ENCODE data around the gene CD44.

The CD44 gene

DNA sequence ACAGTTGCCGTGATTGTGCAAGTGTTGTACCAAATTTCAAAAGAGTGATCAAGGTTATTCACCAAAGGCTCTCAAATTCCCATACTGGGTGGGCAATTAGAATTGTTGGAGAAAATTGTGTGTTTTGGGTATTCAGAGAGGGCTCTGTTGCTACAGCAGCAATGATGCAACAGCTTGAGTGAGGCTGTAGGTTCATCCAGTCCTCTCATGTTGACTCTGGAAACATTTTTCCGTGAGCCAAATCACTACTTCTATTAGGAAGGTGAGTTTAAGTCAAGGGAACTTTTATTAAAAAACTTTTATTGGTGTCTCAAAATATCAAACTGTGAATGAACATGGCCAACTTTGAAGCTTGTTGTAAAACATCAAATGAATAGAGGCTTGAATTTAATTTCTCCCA is 116.5 kb downstream of the CD44 start:
- Mint-ChIP-seq H3K27me3 (peaks cover 4% of the 10 kb centered on the region), H3K36me3 (ENCODE audit: low read depth) (no peaks in the 10 kb centered on the region), H3K9me3 (peaks cover 2% of the 10 kb centered on the region), H3K27ac (no peak overlapping the region), H3K4me1 (ENCODE audit: low read depth) (peaks cover 25% of the 10 kb centered on the region), H3K4me3 (no peak overlapping the region)
- no peak for DNase-seq

DNA sequence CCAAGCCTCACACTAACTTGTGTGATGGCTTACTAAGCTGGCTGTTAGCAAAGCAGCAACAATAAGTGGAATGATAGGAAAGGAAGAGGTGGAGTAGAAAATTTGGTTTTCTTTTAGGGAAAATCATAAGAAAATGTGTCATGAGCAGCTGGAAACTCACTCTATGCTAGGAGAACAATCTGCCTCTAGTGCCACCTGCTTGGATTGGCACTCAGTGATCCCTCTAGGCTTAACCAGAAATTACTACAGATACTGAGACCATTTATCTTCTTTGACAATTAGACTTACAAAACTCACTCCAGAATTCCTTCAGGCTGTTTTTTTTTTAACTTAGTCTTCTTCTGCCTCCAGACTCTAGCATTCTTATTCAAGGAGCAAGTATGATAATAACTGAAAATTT is 117.3 kb downstream of the CD44 start:
- H3K4me3 Mint-ChIP-seq: no peak overlapping the region
- peaks cover 25% of the 10 kb centered on the region for H3K4me1 Mint-ChIP-seq (ENCODE audit: low read depth)
- H3K36me3 Mint-ChIP-seq (ENCODE audit: low read depth): no peaks in the 10 kb centered on the region
- H3K9me3 Mint-ChIP-seq: peaks cover 2% of the 10 kb centered on the region
- H3K27me3 Mint-ChIP-seq: peaks cover 4% of the 10 kb centered on the region
- DNase-seq: no peak
- no peak overlapping the region for H3K27ac Mint-ChIP-seq

DNA sequence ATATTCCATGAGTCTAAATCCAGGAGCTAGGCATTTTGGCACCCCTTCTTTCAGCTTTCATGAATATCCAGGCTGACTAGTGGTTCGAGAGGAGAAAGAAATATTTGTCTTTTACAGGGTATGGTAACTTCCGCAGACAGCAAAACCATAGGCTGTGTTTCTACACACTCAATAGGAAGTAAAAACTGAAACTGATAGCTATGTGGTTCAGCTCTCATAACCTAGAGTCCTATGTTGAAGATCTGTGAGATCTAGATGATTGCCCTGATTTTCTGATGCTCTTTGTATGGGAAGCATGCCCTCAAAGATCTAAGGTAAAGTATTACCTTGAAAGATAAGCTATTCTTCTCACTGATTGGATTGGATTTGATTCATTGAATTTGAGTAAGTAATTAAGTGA is 118.3 kb downstream of the CD44 start:
- Mint-ChIP-seq H3K27me3 (peaks cover 4% of the 10 kb centered on the region), H3K36me3 (ENCODE audit: low read depth) (no peaks in the 10 kb centered on the region), H3K9me3 (peaks cover 2% of the 10 kb centered on the region), H3K27ac (peak overlapping the region; percentile 41), H3K4me3 (no peak overlapping the region), H3K4me1 (ENCODE audit: low read depth) (peaks cover 25% of the 10 kb centered on the region)
- DNase-seq: no peak

DNA sequence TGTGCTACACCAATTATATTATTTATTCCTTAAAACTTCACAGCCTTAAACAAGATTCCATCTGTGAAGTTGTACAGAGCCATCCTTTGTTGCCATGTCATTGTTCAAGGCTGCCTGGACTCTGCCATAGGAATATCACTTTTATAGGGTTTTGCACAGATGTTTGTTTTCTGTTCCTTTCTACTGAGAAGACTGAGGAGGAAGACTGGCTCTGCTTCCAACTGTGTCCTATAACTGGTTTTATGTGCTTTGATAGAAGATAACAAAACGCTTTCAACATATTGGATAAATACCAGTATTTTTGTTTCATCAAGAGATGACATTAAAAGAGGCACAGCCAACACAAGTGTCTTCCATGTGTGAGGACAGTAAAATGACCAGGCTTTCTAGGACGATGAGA is 120.6 kb downstream of the CD44 start:
- Mint-ChIP-seq H3K36me3 (ENCODE audit: low read depth) (no peaks in the 10 kb centered on the region), H3K27me3 (peaks cover 4% of the 10 kb centered on the region), H3K4me1 (ENCODE audit: low read depth) (peaks cover 25% of the 10 kb centered on the region), H3K9me3 (peaks cover 2% of the 10 kb centered on the region), H3K27ac (no peak overlapping the region), H3K4me3 (no peak overlapping the region)
- no peak for DNase-seq

DNA sequence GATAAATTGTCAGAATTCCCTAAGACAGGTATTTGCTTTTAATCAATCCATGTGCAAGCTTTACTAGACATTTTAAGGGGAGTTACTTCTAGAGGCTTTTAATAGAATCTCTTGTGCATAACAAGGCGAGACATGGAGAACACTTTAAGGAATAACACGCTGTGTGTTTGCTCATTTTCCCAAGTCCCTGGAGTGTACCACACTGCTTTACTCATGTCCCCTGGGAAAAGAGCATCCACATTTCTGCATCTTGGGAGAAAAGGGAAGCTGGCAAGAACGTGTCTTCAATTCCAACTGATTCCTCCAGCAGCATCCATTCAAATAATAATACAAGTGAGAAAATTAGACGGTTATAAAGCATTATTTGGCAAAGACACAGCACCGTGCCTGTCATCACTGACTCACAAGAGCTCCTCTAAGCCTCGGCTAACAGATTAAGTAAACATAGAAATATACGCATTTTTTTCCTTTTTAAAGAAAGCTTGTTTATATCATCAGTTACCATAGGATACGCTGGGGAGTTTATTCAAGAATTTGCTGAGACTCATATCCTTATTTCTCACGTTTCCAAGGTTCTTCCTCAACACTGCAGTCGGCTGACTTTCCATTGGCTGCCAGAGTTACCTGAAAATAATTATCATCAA is 121.5 kb downstream of the CD44 start:
- no peaks in the 10 kb centered on the region for H3K36me3 Mint-ChIP-seq (ENCODE audit: low read depth)
- no peak for DNase-seq
- no peak overlapping the region for H3K4me3 Mint-ChIP-seq
- H3K27me3 Mint-ChIP-seq: peaks cover 4% of the 10 kb centered on the region
- no peak overlapping the region for H3K27ac Mint-ChIP-seq
- peaks cover 25% of the 10 kb centered on the region for H3K4me1 Mint-ChIP-seq (ENCODE audit: low read depth)
- H3K9me3 Mint-ChIP-seq: no peaks in the 10 kb centered on the region

DNA sequence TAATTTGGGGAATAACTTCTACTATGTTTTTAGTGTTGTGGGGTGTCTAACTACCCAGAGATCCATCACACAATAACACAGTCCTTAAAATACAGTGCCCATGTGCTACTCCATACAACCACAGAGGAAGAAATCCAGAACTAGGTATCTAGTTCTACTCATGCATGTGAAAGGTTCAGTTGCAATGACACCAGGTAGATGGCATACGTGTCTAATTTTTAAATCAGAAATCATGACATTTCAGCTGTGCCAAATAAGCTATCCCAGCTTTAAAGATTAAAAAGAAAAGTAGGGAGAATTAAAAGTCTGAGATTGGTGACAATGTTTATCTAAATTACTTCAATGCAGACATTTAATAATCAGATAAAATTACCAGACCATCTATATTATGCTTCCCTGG is 122.2 kb downstream of the CD44 start:
- no peak overlapping the region for H3K4me3 Mint-ChIP-seq
- no peaks in the 10 kb centered on the region for H3K9me3 Mint-ChIP-seq
- H3K27ac Mint-ChIP-seq: no peak overlapping the region
- peaks cover 21% of the 10 kb centered on the region for H3K4me1 Mint-ChIP-seq (ENCODE audit: low read depth)
- DNase-seq: no peak
- H3K36me3 Mint-ChIP-seq (ENCODE audit: low read depth): no peaks in the 10 kb centered on the region
- H3K27me3 Mint-ChIP-seq: peaks cover 4% of the 10 kb centered on the region

DNA sequence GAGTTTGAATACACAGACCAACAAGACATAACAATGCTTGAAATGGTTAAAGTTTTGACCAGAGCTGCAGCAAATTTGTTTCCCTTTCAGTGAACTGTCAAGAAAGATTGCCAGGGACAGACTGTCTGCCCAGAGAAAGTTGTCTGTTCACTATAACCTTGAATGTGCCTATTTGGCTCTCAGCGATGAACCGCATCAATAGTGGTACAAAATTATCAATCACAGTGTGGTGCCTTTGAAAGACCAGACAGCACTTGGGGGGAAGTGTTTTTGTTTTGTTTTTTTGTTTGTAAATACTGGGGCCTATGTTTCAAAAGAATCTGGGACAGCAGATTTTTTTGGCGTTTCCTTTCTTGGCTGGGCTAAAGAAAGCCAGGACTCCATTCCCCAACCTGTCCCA is 123.1 kb downstream of the CD44 start:
- H3K36me3 Mint-ChIP-seq (ENCODE audit: low read depth): no peaks in the 10 kb centered on the region
- H3K4me3 Mint-ChIP-seq: no peak overlapping the region
- peaks cover 13% of the 10 kb centered on the region for H3K4me1 Mint-ChIP-seq (ENCODE audit: low read depth)
- no peak overlapping the region for H3K27ac Mint-ChIP-seq
- H3K9me3 Mint-ChIP-seq: no peaks in the 10 kb centered on the region
- no peak for DNase-seq
- peaks cover 4% of the 10 kb centered on the region for H3K27me3 Mint-ChIP-seq

DNA sequence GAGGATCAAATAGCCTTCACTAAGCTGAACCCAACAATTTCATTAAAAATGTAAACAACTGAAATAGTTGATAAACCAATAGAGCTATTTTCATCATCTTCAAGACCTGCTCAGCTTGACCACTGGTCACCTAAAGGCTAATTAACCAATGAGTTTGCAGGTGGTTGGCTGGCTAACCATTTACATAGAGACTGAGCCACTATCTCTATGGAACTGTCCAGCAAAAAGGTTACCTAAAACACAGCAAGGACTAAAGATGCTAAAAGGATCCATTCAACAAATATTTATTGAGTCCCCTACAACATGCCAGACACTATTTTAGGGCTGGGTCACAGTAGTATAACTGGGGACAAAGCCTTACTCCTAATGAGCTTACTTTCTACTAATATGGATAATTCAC is 123.8 kb downstream of the CD44 start:
- no peaks in the 10 kb centered on the region for H3K9me3 Mint-ChIP-seq
- no peak overlapping the region for H3K4me3 Mint-ChIP-seq
- peaks cover 6% of the 10 kb centered on the region for H3K4me1 Mint-ChIP-seq (ENCODE audit: low read depth)
- no peak for DNase-seq
- H3K27me3 Mint-ChIP-seq: peaks cover 4% of the 10 kb centered on the region
- H3K36me3 Mint-ChIP-seq (ENCODE audit: low read depth): no peaks in the 10 kb centered on the region
- H3K27ac Mint-ChIP-seq: no peak overlapping the region

DNA sequence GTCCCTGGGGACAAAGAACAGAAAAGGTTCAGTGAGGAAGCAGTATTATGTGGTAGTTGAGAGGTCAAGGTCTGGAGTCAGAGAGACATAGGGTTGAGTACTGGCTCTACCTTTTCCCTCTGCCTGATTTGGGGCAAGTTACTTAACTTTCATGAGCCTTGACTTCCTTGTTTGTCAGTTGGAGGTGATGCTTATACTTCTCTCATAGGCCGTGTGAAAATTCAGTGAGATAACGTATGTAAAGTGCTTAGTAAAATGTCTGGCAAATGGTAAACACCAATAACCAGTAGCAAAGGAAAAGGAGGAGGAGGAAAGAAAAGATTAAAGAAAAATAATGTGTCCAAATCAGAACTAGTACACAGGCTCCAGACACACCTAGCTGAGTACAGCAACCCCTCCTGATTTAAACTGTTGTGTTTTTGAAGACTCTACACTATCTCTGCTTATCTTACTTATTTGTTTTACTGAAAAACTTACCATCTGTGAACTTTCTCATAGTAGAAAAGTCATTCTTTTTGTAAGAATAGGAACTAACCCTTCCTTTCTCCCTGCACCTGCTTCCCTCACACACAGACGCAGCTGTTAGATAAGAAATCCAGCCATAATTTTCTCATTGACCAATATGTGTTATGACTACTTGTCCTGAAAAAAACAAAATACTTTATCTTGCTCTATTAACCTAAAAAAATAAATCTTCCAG is 126.9 kb downstream of the CD44 start:
- no peaks in the 10 kb centered on the region for H3K36me3 Mint-ChIP-seq (ENCODE audit: low read depth)
- H3K27me3 Mint-ChIP-seq: no peaks in the 10 kb centered on the region
- H3K27ac Mint-ChIP-seq: no peak overlapping the region

DNA sequence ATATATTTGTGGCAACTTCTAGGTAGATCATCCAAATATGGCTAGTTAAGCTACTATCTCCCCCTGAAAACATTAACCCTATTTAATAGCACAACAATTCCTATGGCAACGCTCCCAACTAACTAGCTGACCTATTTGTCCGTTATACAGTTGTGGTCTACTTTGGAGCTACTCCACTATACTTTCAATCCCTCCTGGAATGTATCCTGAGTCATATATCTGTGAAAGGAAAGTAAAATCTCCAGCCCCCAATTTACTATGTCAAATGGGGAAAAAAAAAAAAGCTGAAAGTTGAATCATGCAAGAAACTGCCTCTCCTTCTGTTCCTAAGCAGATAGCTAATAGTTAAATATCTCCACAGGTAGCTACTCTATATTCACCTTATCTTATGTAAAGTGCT is 128.5 kb downstream of the CD44 start:
- Mint-ChIP-seq H3K4me3 (no peak overlapping the region), H3K9me3 (peaks cover 6% of the 10 kb centered on the region), H3K27ac (no peak overlapping the region), H3K36me3 (ENCODE audit: low read depth) (no peaks in the 10 kb centered on the region), H3K4me1 (ENCODE audit: low read depth) (peaks cover 18% of the 10 kb centered on the region), H3K27me3 (no peaks in the 10 kb centered on the region)
- DNase-seq: no peak

More for the DNA sequence above, 126.9 kb downstream of the CD44 start:
- Mint-ChIP-seq H3K4me3 (no peak overlapping the region), H3K9me3 (peaks cover 3% of the 10 kb centered on the region), H3K4me1 (ENCODE audit: low read depth) (peaks cover 3% of the 10 kb centered on the region)
- no peak for DNase-seq

DNA sequence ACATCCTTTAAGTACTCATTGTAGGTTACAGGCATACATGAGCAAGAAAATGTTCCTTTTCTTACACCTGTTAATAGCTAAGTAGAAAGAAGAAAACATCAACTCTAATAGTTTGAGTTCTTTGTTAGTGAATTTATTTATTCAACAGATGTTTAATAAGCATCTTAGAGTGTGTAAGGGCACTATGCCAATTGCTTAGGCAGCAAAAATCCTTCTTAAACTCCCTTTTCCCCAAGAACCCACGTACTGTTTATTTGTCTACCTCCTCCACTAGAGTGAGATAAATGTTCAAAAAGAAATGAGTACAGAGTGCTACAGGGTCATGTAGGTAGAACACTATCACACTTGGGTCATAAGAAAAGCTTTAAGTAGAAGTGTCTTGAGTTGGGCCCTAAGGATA is 131.4 kb downstream of the CD44 start:
- H3K27ac Mint-ChIP-seq: no peak overlapping the region
- H3K4me3 Mint-ChIP-seq: no peak overlapping the region
- no peaks in the 10 kb centered on the region for H3K27me3 Mint-ChIP-seq
- DNase-seq: no peak
- H3K36me3 Mint-ChIP-seq (ENCODE audit: low read depth): no peaks in the 10 kb centered on the region
- H3K4me1 Mint-ChIP-seq (ENCODE audit: low read depth): peaks cover 42% of the 10 kb centered on the region
- H3K9me3 Mint-ChIP-seq: peaks cover 6% of the 10 kb centered on the region

DNA sequence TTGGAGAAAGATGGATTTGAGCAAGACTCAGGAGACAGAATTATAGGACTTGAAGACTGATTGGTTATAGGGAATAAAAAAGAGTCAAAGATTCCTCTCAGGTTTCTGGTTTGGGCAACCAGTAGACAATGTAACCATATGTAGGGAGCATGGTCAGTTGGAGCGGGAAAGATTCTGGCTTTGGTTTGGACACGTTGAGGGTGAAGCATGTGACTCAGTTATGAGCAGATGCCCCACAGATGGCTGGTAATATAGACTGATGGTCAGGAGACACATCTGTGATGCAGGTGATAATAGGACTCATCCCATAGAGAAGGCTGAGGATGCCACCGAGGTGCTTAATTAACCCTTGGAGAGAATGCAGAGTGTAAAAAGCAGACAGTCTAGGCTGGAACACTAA is 132.1 kb downstream of the CD44 start:
- Mint-ChIP-seq H3K9me3 (peaks cover 6% of the 10 kb centered on the region), H3K27me3 (no peaks in the 10 kb centered on the region), H3K4me3 (no peak overlapping the region), H3K27ac (no peak overlapping the region), H3K36me3 (ENCODE audit: low read depth) (no peaks in the 10 kb centered on the region), H3K4me1 (ENCODE audit: low read depth) (peaks cover 49% of the 10 kb centered on the region)
- DNase-seq: no peak

DNA sequence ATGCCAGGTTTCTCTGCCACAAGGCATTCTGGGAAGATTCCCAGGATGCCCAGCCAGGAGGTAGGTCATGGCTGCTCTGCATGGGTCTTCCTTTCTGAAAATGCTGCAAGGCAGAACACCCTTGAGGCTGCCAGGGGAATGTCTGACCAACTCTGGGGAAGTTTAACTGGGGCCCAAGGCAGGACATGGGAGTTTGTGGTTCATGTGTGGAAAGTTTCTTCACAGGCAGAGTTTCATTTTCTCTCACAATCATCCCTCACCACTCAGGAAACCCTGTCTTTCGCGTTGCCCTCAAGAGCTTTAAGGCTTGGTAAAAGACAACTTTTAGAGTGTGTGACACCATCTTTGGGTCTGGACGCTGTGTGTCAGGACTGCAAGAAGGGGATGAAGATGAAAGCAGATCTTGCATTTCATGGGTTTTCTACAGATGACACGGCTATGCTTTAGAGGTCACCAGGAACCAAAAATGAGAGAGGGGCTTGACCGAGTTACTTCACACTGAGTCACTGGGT is 133.5 kb downstream of the CD44 start:
- no peaks in the 10 kb centered on the region for H3K27me3 Mint-ChIP-seq
- H3K9me3 Mint-ChIP-seq: peaks cover 6% of the 10 kb centered on the region
- peak; percentile 67 for DNase-seq
- H3K36me3 Mint-ChIP-seq (ENCODE audit: low read depth): no peaks in the 10 kb centered on the region
- peak overlapping the region; percentile 56 for H3K4me3 Mint-ChIP-seq
- peak overlapping the region; percentile 92 for H3K27ac Mint-ChIP-seq
- peaks cover 55% of the 10 kb centered on the region for H3K4me1 Mint-ChIP-seq (ENCODE audit: low read depth)

DNA sequence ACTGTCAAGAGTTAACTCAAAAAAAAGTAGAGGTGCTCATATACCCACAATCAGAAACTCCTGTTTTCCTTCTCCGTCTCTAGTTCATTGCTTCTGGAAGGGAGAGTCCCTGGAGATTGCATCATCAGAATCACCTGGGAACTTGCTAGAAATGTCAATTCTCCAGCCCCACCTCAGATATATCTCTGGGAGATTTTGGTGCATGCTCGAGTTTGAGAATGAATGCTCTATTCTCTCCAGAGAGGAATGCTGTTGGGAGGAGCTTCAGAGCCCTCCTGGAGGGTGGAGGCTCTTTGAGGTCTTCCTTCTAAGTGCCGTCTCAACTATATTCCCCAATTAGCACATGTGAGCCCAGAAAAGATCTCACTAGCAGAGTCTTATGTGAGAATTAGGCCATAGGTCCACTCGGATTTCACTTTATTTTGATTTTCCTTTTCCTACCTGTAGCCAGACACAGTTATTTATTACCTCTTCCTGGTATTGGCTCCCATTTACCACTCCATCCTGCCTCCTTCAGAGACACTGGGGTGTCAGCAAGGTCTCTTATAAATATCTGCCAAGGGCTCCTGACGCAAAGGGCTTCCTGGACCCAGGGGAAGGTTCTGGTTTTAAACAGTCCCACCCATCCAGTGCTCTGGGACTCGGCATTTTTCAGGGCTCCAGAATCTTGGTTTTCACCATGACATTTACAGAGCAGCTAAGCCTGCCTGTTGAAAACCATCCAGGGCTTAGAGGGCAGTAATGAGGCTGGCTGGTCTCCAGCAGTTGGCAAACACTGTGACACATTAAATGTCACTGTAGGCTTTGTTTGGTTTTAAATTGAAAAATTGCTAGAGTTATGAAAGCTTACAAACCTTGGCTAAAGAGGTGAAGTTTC is 136.2 kb downstream of the CD44 start:
- Mint-ChIP-seq H3K9me3 (peaks cover 6% of the 10 kb centered on the region), H3K4me1 (ENCODE audit: low read depth) (peaks cover 55% of the 10 kb centered on the region), H3K27ac (no peak overlapping the region), H3K4me3 (no peak overlapping the region), H3K27me3 (no peaks in the 10 kb centered on the region), H3K36me3 (ENCODE audit: low read depth) (no peaks in the 10 kb centered on the region)
- no peak for DNase-seq

DNA sequence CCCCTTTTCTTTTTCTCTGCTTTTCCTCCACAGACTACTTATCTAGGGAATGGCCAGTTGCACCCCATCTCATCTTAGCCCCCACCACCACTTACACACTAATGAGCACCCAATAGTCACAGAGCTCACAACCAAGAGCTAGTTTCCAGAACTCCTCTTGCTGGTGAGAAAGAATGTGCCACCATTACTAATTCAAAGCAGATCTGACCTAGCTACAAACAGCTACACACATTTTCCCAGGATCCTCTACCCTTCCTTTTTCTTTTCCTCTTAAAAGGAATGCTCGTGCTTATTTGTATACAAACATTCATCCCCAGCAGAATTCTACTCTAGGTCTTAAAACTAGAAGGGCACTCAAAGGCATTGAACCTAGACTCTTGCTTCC is 136.8 kb downstream of the CD44 start:
- H3K4me3 Mint-ChIP-seq: no peak overlapping the region
- no peak overlapping the region for H3K27ac Mint-ChIP-seq
- peaks cover 4% of the 10 kb centered on the region for H3K9me3 Mint-ChIP-seq
- peaks cover 54% of the 10 kb centered on the region for H3K4me1 Mint-ChIP-seq (ENCODE audit: low read depth)
- H3K36me3 Mint-ChIP-seq (ENCODE audit: low read depth): no peaks in the 10 kb centered on the region
- no peaks in the 10 kb centered on the region for H3K27me3 Mint-ChIP-seq
- no peak for DNase-seq

Measured in activated T-cell treated with anti-CD3 and anti-CD28 coated beads, Interleukin-2, amount 50 U/mL, for 24 hours (primary cell).